ENCODE measurements around the gene BCL2L13. TPM values are rescaled to one million over a fixed set of nuclear protein-coding genes. Genes with fewer than 3 reads are reported as not detected.

BCL2L13 gene
- total and polyA plus RNA-seq, 4 experiments from 2014 or later = 28.3 to 39.2 (median 32.8) TPM

- Mint-ChIP-seq H3K27me3 (no peaks in the 10 kb centered on the region), H3K4me1 (peaks cover 9 to 44% (median 25%) of the 10 kb centered on the region in 4 donors), H3K4me3 (peak within 1 kb of the TSS; percentile 95 to 99 (median 97)), H3K9me3 (peaks cover 0 to 1% (median 0%) of the 10 kb centered on the region in 8 donors), H3K36me3 (peaks cover 4 to 25% of the 10 kb centered on the region in 2 donors), H3K27ac (peak within 1 kb of the TSS; percentile 96 to 99 (median 98))
- peak within 1 kb of the TSS; percentile 95 for H3K27ac ChIP-seq (ENCODE audit: low read depth, low read length)
- peaks cover 7% of the 10 kb centered on the region for H3K36me3 ChIP-seq (ENCODE audit: insufficient read depth, low read length)
- DNase-seq = peak; percentile 93 to 97 (median 94)
- no peaks in the 10 kb centered on the region for H3K27me3 ChIP-seq (ENCODE audit: insufficient read depth, low read length)
- CTCF ChIA-PET (ENCODE audit: partially characterized antibody) = no interaction called here
- intact Hi-C loops (cut with micrococcal nuclease) = loop anchor here (1.0 kb wide), 1 partner anchor 10 kb away; the partner anchor contains the start of gene BCL2L13
- H3K4me3 ChIP-seq (ENCODE audit: low read length in 2 of 2) = peak within 1 kb of the TSS; percentile 80 to 95
- no peaks in the 10 kb centered on the region for H3K9me3 ChIP-seq (ENCODE audit: control insufficient read depth in 1 of 2, low read length in 2 of 2)
- POLR2A ChIA-PET (ENCODE audit: partially characterized antibody) = interaction anchor here (4.0 kb wide), 1 partner anchor 10 kb away, joined by 13 read pairs; the partner anchor contains the start of gene BCL2L13
- H3K4me1 ChIP-seq (ENCODE audit: insufficient read depth, low read length) = peaks cover 49% of the 10 kb centered on the region
Measured at GRCh38 chr22:17628406-17629172, 10.0 kb upstream of the BCL2L13 start, which contains the start of gene ATP6V1E1. Gene ATP6V1E1, minus strand, starts transcription at chr22:17628749. Its CDS starts 114 bp downstream, at chr22:17628635.

- Mint-ChIP-seq H3K4me3 (peak overlapping the region; percentile 95 to 99 (median 97)), H3K27ac (peak overlapping the region; percentile 96 to 99 (median 98)), H3K36me3 (peaks cover 0 to 20% of the 10 kb centered on the region in 2 donors), H3K9me3 (peaks cover 0 to 1% (median 0%) of the 10 kb centered on the region in 8 donors), H3K4me1 (peaks cover 7 to 39% (median 21%) of the 10 kb centered on the region in 4 donors), H3K27me3 (no peaks in the 10 kb centered on the region)
- POLR2A ChIA-PET (ENCODE audit: partially characterized antibody) = interaction anchor here (4.0 kb wide), 1 partner anchor 10 kb away, joined by 13 read pairs; the partner anchor contains the start of gene BCL2L13
- H3K4me3 ChIP-seq (ENCODE audit: low read length in 2 of 2) = peak overlapping the region; percentile 80 to 95
- H3K27ac ChIP-seq (ENCODE audit: low read depth, low read length) = peak overlapping the region; percentile 95
- no peaks in the 10 kb centered on the region for H3K9me3 ChIP-seq (ENCODE audit: control insufficient read depth in 1 of 2, low read length in 2 of 2)
- no peak for DNase-seq
- H3K36me3 ChIP-seq (ENCODE audit: insufficient read depth, low read length) = peaks cover 7% of the 10 kb centered on the region
- H3K27me3 ChIP-seq (ENCODE audit: insufficient read depth, low read length) = no peaks in the 10 kb centered on the region
- intact Hi-C loops (cut with micrococcal nuclease) = no loop called here
- CTCF ChIA-PET (ENCODE audit: partially characterized antibody) = no interaction called here
- H3K4me1 ChIP-seq (ENCODE audit: insufficient read depth, low read length) = peaks cover 44% of the 10 kb centered on the region
Measured at GRCh38 chr22:17629173-17629489, 9.4 kb upstream of the BCL2L13 start.

- Histone ChIP-seq H3K27me3 (ENCODE audit: insufficient read depth, low read length) (no peaks in the 10 kb centered on the region), H3K9me3 (ENCODE audit: control insufficient read depth in 1 of 2, low read length in 2 of 2) (no peaks in the 10 kb centered on the region), H3K4me3 (ENCODE audit: low read length in 2 of 2) (peak overlapping the region in 1 of 2 donors; percentile 80), H3K4me1 (ENCODE audit: insufficient read depth, low read length) (peaks cover 39% of the 10 kb centered on the region), H3K36me3 (ENCODE audit: insufficient read depth, low read length) (peaks cover 5% of the 10 kb centered on the region), H3K27ac (ENCODE audit: low read depth, low read length) (no peak overlapping the region)
- ChIA-PET POLR2A (ENCODE audit: partially characterized antibody) (interaction anchor here (4.0 kb wide), 1 partner anchor 9 kb away, joined by 13 read pairs; the partner anchor contains the start of gene BCL2L13), CTCF (ENCODE audit: partially characterized antibody) (no interaction called here)
- H3K4me1 Mint-ChIP-seq = peaks cover 7 to 35% (median 20%) of the 10 kb centered on the region in 4 donors
- no peaks in the 10 kb centered on the region for H3K27me3 Mint-ChIP-seq
- H3K9me3 Mint-ChIP-seq = peaks cover 0 to 1% (median 0%) of the 10 kb centered on the region in 8 donors
- peaks cover 0 to 18% of the 10 kb centered on the region in 2 donors for H3K36me3 Mint-ChIP-seq
- peak overlapping the region in 6 of 7 donors; percentile 35 to 98 (median 89) for H3K27ac Mint-ChIP-seq
- H3K4me3 Mint-ChIP-seq = peak overlapping the region in 4 of 8 donors; percentile 57 to 97 (median 77)
- intact Hi-C loops (cut with micrococcal nuclease) = no loop called here
- no peak for DNase-seq
Measured at GRCh38 chr22:17629641-17630040, 8.9 kb upstream of the BCL2L13 start.

- no peaks in the 10 kb centered on the region for H3K9me3 ChIP-seq (ENCODE audit: control insufficient read depth in 1 of 2, low read length in 2 of 2)
- peaks cover 0 to 22% (median 11%) of the 10 kb centered on the region in 4 donors for H3K4me1 Mint-ChIP-seq
- no peaks in the 10 kb centered on the region for H3K36me3 ChIP-seq (ENCODE audit: insufficient read depth, low read length)
- H3K36me3 Mint-ChIP-seq = peaks cover 0 to 10% of the 10 kb centered on the region in 2 donors
- POLR2A ChIA-PET (ENCODE audit: partially characterized antibody) = no interaction called here
- intact Hi-C loops (cut with micrococcal nuclease) = no loop called here
- peaks cover 0 to 1% (median 0%) of the 10 kb centered on the region in 8 donors for H3K9me3 Mint-ChIP-seq
- H3K27me3 Mint-ChIP-seq = no peaks in the 10 kb centered on the region
- peak overlapping the region in 1 of 8 donors; percentile 52 for H3K4me3 Mint-ChIP-seq
- peak overlapping the region in 3 of 7 donors; percentile 13 to 88 (median 49) for H3K27ac Mint-ChIP-seq
- CTCF ChIA-PET (ENCODE audit: partially characterized antibody) = interaction anchor here (0.7 kb wide), 1 partner anchor 457 kb away, joined by 3 read pairs; no protein-coding TSS in a partner anchor
- no peak overlapping the region for H3K4me3 ChIP-seq (ENCODE audit: low read length in 2 of 2)
- no peak overlapping the region for H3K27ac ChIP-seq (ENCODE audit: low read depth, low read length)
- H3K4me1 ChIP-seq (ENCODE audit: insufficient read depth, low read length) = peaks cover 26% of the 10 kb centered on the region
- no peak for DNase-seq
- H3K27me3 ChIP-seq (ENCODE audit: insufficient read depth, low read length) = no peaks in the 10 kb centered on the region
Measured at GRCh38 chr22:17631076-17631565, 7.4 kb upstream of the BCL2L13 start.

GRCh38 chr22:17633217-17633997 is 5.2 kb upstream of the BCL2L13 start:
- CTCF ChIA-PET (ENCODE audit: partially characterized antibody) = interaction anchor here (0.7 kb wide), 1 partner anchor 109 kb away, joined by 4 read pairs; no protein-coding TSS in a partner anchor
- H3K4me1 Mint-ChIP-seq = peaks cover 8 to 23% (median 17%) of the 10 kb centered on the region in 4 donors

GRCh38 chr22:17633998-17634323 is 4.6 kb upstream of the BCL2L13 start:
- intact Hi-C loops (cut with micrococcal nuclease) = no loop called here
- no peak overlapping the region for H3K27ac ChIP-seq (ENCODE audit: low read depth, low read length)
- DNase-seq = no peak
- H3K4me1 ChIP-seq (ENCODE audit: insufficient read depth, low read length) = peaks cover 17% of the 10 kb centered on the region
- Mint-ChIP-seq H3K4me3 (no peak overlapping the region), H3K9me3 (peaks cover 0 to 1% (median 0%) of the 10 kb centered on the region in 8 donors), H3K4me1 (peaks cover 8 to 22% (median 14%) of the 10 kb centered on the region in 4 donors), H3K27ac (no peak overlapping the region), H3K36me3 (peaks cover 0 to 8% of the 10 kb centered on the region in 2 donors), H3K27me3 (no peaks in the 10 kb centered on the region)
- ChIA-PET CTCF (ENCODE audit: partially characterized antibody) (no interaction called here), POLR2A (ENCODE audit: partially characterized antibody) (no interaction called here)
- H3K4me3 ChIP-seq (ENCODE audit: low read length in 2 of 2) = no peak overlapping the region
- no peaks in the 10 kb centered on the region for H3K36me3 ChIP-seq (ENCODE audit: insufficient read depth, low read length)
- H3K9me3 ChIP-seq (ENCODE audit: control insufficient read depth in 1 of 2, low read length in 2 of 2) = no peaks in the 10 kb centered on the region
- no peaks in the 10 kb centered on the region for H3K27me3 ChIP-seq (ENCODE audit: insufficient read depth, low read length)

More at GRCh38 chr22:17633217-17633997, 5.2 kb upstream of the BCL2L13 start:
- Histone ChIP-seq H3K27ac (ENCODE audit: low read depth, low read length) (no peak overlapping the region), H3K4me1 (ENCODE audit: insufficient read depth, low read length) (peaks cover 18% of the 10 kb centered on the region), H3K36me3 (ENCODE audit: insufficient read depth, low read length) (no peaks in the 10 kb centered on the region), H3K27me3 (ENCODE audit: insufficient read depth, low read length) (no peaks in the 10 kb centered on the region), H3K9me3 (ENCODE audit: control insufficient read depth in 1 of 2, low read length in 2 of 2) (no peaks in the 10 kb centered on the region), H3K4me3 (ENCODE audit: low read length in 2 of 2) (no peak overlapping the region)
- Mint-ChIP-seq H3K4me3 (no peak overlapping the region), H3K36me3 (peaks cover 0 to 10% of the 10 kb centered on the region in 2 donors), H3K27ac (no peak overlapping the region), H3K27me3 (no peaks in the 10 kb centered on the region), H3K9me3 (peaks cover 0 to 1% (median 0%) of the 10 kb centered on the region in 8 donors)
- no peak for DNase-seq
- intact Hi-C loops (cut with micrococcal nuclease) = no loop called here
- POLR2A ChIA-PET (ENCODE audit: partially characterized antibody) = no interaction called here
